Measurements from ENCODE around the gene POLR3H. TPM values are rescaled to one million over a fixed set of nuclear protein-coding genes. Genes with fewer than 3 reads are reported as not detected.
A peak's percentile ranks its signal among the peaks of the same experiment; 100 is the strongest.
"Not testable (repeated sequence)": the region's sequence is repeated elsewhere in the genome, so short reads cannot be mapped to it uniquely, and the experiment has no call there.

POLR3H gene
- total RNA-seq, 2 donors from 2014 or later, result 17.6 to 38.1 TPM

GRCh38 chr22:41560095-41560471, 15.8 kb upstream of the POLR3H start:
- ATAC-seq (ENCODE audit: insufficient number of reproducible peaks, low FRiP score, low read depth) (no peak), DNase-seq (ENCODE audit: low spot score) (no peak)
- Histone ChIP-seq H3K9me3 (no peaks in the 10 kb centered on the region), H3K36me3 (no peaks in the 10 kb centered on the region), H3K27me3 (replicated peaks; ENCODE audit: insufficient read depth) (no peaks in the 10 kb centered on the region), H3K4me1 (ENCODE audit: control insufficient read depth in 1 of 2, low read depth in 2 of 2) (peaks cover 20 to 70% of the 10 kb centered on the region in 2 donors), H3K27ac (peak overlapping the region; percentile 96 to 98), H3K4me3 (peak overlapping the region; percentile 76)
- no peak for TF ChIP-seq CTCF (IDR thresholded peaks at IDR 0.05)

- H3K27ac ChIP-seq, result peak overlapping the region; percentile 96 to 98
- ATAC-seq (ENCODE audit: insufficient number of reproducible peaks, low FRiP score, low read depth); H3K36me3 ChIP-seq; DNase-seq (ENCODE audit: low spot score); H3K4me3 ChIP-seq; H3K9me3 ChIP-seq; H3K27me3 ChIP-seq (replicated peaks; ENCODE audit: insufficient read depth): not testable (repeated sequence)
- peaks cover 12 to 52% of the 10 kb centered on the region in 2 donors for H3K4me1 ChIP-seq (ENCODE audit: control insufficient read depth in 1 of 2, low read depth in 2 of 2)
Observed at GRCh38 chr22:41558241-41558630, 14.0 kb upstream of the POLR3H start.

GRCh38 chr22:41557401-41558240, 13.4 kb upstream of the POLR3H start:
- ATAC-seq (ENCODE audit: insufficient number of reproducible peaks, low FRiP score, low read depth) (peak; percentile 73), DNase-seq (ENCODE audit: low spot score) (peak; percentile 80)
- Histone ChIP-seq H3K27me3 (replicated peaks; ENCODE audit: insufficient read depth) (no peaks in the 10 kb centered on the region), H3K9me3 (no peaks in the 10 kb centered on the region), H3K27ac (peak overlapping the region; percentile 96 to 98), H3K36me3 (no peaks in the 10 kb centered on the region), H3K4me3 (peak overlapping the region; percentile 27), H3K4me1 (ENCODE audit: control insufficient read depth in 1 of 2, low read depth in 2 of 2) (peaks cover 12 to 46% of the 10 kb centered on the region in 2 donors)
- no peak for TF ChIP-seq CTCF (IDR thresholded peaks at IDR 0.05)

GRCh38 chr22:41556561-41556960, 12.3 kb upstream of the POLR3H start:
- no peak for DNase-seq (ENCODE audit: low spot score)
- H3K4me3 ChIP-seq, result no peak overlapping the region

GRCh38 chr22:41555325-41555982, 11.2 kb upstream of the POLR3H start:
- no peak overlapping the region for H3K27ac ChIP-seq
- no peaks in the 10 kb centered on the region for H3K27me3 ChIP-seq (replicated peaks; ENCODE audit: insufficient read depth)
- TF ChIP-seq CTCF (IDR thresholded peaks at IDR 0.05), result no peak
- H3K4me1 ChIP-seq (ENCODE audit: control insufficient read depth in 1 of 2, low read depth in 2 of 2), result peaks cover 12 to 36% of the 10 kb centered on the region in 2 donors
- no peaks in the 10 kb centered on the region for H3K9me3 ChIP-seq
- H3K36me3 ChIP-seq, result no peaks in the 10 kb centered on the region
- DNase-seq (ENCODE audit: low spot score) (no peak), ATAC-seq (ENCODE audit: insufficient number of reproducible peaks, low FRiP score, low read depth) (no peak)
- H3K4me3 ChIP-seq, result no peak overlapping the region

More at GRCh38 chr22:41556561-41556960, 12.3 kb upstream of the POLR3H start:
- Histone ChIP-seq H3K4me1 (ENCODE audit: control insufficient read depth in 1 of 2, low read depth in 2 of 2) (peaks cover 12 to 36% of the 10 kb centered on the region in 2 donors), H3K27me3 (replicated peaks; ENCODE audit: insufficient read depth) (no peaks in the 10 kb centered on the region), H3K27ac (peak overlapping the region; percentile 68 to 79), H3K9me3 (no peaks in the 10 kb centered on the region), H3K36me3 (no peaks in the 10 kb centered on the region)
- ATAC-seq (ENCODE audit: insufficient number of reproducible peaks, low FRiP score, low read depth), result no peak
- TF ChIP-seq CTCF (IDR thresholded peaks at IDR 0.05), result no peak
